ENCODE data around the gene KCNQ5.
"Not testable (repeated sequence)": the region's sequence is repeated elsewhere in the genome, so short reads cannot be mapped to it uniquely, and the experiment has no call there.

KCNQ5 gene

DNA sequence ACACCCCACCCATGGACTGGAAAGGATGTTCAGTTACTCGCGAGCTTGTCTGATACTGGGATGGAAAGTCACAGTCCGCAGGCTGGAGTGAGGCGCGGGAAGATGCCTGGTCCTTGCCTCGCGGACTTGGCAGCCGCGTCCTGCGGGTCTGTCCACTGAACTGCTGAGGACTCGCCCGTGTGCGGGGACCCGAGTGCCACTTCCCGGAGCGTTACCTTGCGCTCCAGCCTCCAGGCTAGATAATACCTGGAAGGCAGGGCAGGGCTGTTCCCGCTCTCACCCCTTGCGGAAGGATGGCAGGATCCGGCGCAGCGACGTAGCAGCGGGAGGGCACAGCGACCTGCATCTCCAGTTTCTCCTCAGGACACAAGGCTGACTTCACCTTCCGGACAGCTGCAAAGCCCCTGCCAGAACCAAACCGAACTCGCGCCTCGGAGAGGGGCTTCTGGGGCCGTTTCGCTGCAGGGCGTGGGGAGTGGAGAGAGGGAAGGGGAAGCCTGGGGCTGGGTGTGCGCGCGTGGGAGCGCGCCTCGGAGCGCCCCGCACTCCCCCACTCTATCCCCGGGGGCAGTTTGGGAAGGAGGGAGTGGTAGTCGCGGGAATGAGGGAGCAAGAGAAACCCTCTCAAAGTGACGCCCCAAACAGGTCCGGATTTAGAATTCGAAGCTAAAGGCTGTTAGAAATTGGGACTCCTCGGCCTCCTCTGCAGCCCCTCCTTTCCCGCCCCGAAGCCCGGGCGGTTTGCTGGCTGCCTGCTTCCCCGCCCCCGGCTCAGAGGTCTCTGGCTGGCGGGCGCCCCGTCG lies at the start of gene KCNQ5:
KCNQ5 (plus strand) TSS at position 774 of the 803 bp plus-strand sequence.
- Histone ChIP-seq H3K36me3 (ENCODE audit: insufficient read depth, low read length) (no peaks in the 10 kb centered on the region), H3K9ac (ENCODE audit: low read depth, low read length) (peak within 1 kb of the TSS; percentile 59), H3K9me3 (ENCODE audit: control insufficient read depth, insufficient read depth, low read length) (no peaks in the 10 kb centered on the region), H3K4me1 (ENCODE audit: insufficient read depth, low read length) (no peaks in the 10 kb centered on the region)

DNA sequence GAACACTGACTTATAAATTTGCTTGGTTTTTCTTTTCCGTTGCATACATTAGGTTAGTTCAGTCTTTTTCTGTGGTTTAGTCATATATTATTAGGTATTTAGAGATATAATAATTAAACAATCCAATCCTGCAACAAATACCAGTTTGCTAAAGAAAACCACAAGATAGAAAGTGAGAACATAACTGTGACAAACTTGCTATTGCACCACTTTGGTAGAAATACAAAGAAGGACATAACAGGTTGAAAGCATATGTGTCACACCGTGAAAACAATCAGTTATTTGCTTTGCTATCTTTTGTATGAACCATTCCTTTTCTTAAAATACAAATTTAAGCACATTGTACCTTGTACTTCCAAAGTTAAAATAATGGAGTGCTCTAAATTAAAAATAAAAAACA lies 42.0 kb upstream of the KCNQ5 start:
- Histone ChIP-seq H3K9me3 (ENCODE audit: control insufficient read depth, insufficient read depth, low read length) (no peaks in the 10 kb centered on the region), H3K36me3 (ENCODE audit: insufficient read depth, low read length) (no peaks in the 10 kb centered on the region), H3K9ac (ENCODE audit: low read depth, low read length) (no peak overlapping the region), H3K4me1 (ENCODE audit: insufficient read depth, low read length) (no peaks in the 10 kb centered on the region)

DNA sequence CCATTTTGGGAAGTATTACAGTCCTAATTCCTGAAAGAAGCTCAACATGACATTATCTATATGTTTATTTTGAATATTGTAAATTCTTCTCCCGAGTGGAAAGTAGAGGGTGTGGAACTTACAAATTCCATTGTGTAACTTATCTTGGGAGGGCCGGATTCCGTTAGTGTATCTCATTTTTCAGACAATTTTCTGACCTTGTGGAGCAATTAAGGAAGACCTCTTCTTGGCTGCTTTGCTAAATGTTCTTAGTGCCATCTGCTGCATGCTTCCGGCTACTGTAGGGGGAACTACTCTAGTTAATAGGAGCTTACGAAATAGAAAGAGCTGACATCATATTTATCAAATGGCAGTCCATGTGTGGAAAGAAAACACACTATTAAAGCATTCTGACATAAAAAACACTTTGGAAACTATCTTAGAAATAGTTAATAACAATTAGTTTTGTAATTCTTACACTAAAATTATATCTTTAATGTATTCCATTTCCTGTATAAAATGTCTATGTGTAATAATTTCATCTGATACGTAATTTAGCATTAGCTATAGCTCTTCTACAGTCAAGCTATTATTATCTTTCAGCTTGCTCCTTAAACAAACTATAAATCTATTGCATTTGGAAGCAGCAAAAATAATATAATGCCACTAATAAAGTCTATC lies 41.5 kb upstream of the KCNQ5 start:
- H3K4me1 ChIP-seq (ENCODE audit: insufficient read depth, low read length), result no peaks in the 10 kb centered on the region
- no peak overlapping the region for H3K9ac ChIP-seq (ENCODE audit: low read depth, low read length)

DNA sequence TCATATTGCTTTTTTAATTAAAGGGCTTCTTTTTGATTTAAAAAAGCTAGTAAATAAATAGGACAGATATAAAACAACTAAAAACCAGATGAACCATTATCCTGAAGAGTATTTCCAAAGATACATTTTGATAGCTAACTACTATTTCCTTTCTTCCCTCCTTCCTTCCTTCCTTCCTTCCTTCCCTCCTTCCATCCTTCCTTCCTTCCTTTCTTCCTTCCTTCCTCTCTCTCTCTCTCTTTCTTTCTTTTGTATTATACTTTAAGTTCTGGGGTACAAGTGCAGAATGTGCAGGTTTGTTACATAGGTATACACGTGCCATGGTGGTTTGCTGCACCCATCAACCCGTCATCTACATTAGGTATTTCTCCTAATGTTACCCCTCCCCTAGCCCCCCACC lies 40.9 kb upstream of the KCNQ5 start:
- H3K9me3 ChIP-seq (ENCODE audit: control insufficient read depth, insufficient read depth, low read length); H3K4me1 ChIP-seq (ENCODE audit: insufficient read depth, low read length); H3K9ac ChIP-seq (ENCODE audit: low read depth, low read length); H3K36me3 ChIP-seq (ENCODE audit: insufficient read depth, low read length): not testable (repeated sequence)

More for the DNA sequence above, 41.5 kb upstream of the KCNQ5 start:
- H3K36me3 ChIP-seq (ENCODE audit: insufficient read depth, low read length), result no peaks in the 10 kb centered on the region
- H3K9me3 ChIP-seq (ENCODE audit: control insufficient read depth, insufficient read depth, low read length), result no peaks in the 10 kb centered on the region

DNA sequence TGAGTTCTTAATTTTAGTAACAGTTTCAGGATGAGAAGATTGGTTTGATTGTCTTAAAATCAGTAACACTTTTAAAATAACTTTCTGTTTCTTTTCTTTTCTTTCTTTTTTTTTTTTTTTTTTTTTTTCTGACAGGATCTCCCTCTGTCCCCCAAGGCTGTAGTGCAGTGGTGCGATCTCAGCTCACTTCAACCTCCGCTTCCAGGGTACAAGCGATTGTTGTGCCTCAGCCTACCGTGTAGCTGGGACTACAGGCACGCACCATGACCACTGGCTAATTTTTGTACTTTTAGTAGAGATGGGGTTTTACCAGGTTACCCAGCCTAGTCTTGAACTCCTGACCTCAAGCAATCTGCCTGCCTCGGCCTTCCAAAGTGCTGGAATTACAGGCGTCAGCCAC lies 33.7 kb upstream of the KCNQ5 start:
- no peaks in the 10 kb centered on the region for H3K36me3 ChIP-seq (ENCODE audit: insufficient read depth, low read length)
- H3K9ac ChIP-seq (ENCODE audit: low read depth, low read length), result no peak overlapping the region
- H3K4me1 ChIP-seq (ENCODE audit: insufficient read depth, low read length), result no peaks in the 10 kb centered on the region
- H3K9me3 ChIP-seq (ENCODE audit: control insufficient read depth, insufficient read depth, low read length), result no peaks in the 10 kb centered on the region

DNA sequence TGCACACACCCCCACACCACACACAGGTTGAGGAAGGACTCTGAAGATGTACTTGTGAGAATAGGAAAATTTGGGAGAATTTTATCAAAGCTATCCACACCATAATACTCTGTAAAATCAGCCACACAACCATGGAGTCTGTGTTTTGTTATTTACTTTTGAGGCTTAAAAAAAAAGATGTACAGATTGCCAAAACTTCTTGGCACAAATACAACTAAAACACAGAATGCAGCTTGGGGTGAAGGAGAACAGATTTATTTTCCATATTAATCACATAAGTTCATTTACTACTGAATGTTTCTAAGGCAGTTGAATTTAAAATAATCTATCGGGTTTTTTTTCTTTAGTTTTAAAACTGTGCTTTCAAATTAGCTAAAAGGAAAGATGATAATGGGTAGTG lies 32.8 kb upstream of the KCNQ5 start:
- H3K4me1 ChIP-seq (ENCODE audit: insufficient read depth, low read length), result no peaks in the 10 kb centered on the region
- no peak overlapping the region for H3K9ac ChIP-seq (ENCODE audit: low read depth, low read length)
- no peaks in the 10 kb centered on the region for H3K9me3 ChIP-seq (ENCODE audit: control insufficient read depth, insufficient read depth, low read length)
- H3K36me3 ChIP-seq (ENCODE audit: insufficient read depth, low read length), result no peaks in the 10 kb centered on the region

DNA sequence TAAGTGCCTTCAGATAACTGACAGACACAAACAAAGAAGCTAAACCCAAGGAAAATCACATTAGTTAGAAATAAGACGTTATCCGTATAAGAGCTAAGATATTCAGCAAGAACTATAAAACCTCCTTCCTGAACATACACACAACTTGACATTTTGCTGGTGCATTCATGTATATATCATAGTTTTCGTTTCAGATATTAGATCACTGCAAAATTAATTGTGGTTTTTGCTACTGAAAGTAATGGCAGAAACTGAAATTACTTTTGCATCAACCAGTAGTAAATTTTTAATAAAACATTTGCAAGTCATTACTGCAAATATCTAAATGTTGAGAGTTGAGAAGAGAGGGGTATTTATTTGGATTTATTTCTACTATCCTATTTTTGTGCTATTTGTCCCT lies 26.1 kb upstream of the KCNQ5 start:
- Histone ChIP-seq H3K36me3 (ENCODE audit: insufficient read depth, low read length) (no peaks in the 10 kb centered on the region), H3K9me3 (ENCODE audit: control insufficient read depth, insufficient read depth, low read length) (no peaks in the 10 kb centered on the region), H3K4me1 (ENCODE audit: insufficient read depth, low read length) (no peaks in the 10 kb centered on the region), H3K9ac (ENCODE audit: low read depth, low read length) (no peak overlapping the region)

DNA sequence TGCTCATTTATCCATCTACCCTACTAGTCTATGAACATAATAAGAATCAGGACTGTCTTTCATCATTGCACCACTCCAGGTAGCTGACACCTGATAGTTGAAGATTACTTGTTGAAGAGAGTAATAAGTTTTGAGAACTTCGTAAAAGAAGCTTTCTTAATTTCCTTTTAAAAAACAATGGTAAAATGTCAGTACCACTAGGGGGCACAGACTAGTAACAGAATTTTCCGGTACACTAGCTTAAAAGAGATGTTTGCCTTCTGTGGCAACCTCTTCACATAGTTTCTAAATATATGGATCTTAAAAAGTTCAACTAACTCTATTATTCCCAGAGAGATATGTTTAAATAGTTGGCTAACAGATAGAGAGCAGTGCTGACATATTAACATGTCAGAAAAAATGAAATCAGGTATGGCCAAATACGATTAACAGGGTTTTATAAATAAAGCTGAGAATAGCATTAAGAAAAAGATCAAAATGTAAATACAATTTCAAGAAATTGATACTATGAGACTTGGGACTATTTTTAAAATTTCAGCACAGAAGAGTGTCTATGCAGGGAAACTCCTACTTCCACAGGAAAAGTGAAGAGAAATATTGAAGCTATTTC lies 5.4 kb upstream of the KCNQ5 start:
- H3K4me1 ChIP-seq (ENCODE audit: insufficient read depth, low read length), result no peaks in the 10 kb centered on the region
- no peaks in the 10 kb centered on the region for H3K9me3 ChIP-seq (ENCODE audit: control insufficient read depth, insufficient read depth, low read length)
- no peak overlapping the region for H3K9ac ChIP-seq (ENCODE audit: low read depth, low read length)
- H3K36me3 ChIP-seq (ENCODE audit: insufficient read depth, low read length), result no peaks in the 10 kb centered on the region

DNA sequence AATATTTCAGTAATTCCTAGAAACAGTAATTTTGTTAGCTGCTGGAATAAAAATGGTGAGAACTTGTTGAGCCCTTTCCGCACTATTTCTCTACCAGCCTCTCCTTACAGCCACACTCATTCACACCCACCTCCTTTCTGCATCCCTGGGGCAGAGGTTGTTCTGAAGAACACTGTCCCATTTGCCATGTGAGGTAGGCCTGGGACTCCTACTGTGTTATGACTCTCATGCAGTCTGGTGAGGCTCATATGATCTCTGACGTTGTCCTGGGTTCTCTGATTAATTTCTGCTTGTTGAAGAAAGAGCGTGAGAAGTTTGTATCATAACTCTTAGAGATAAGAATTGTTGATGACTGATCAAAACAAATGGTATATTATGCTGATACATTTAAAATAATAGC lies 4.1 kb upstream of the KCNQ5 start:
- H3K9ac ChIP-seq (ENCODE audit: low read depth, low read length), result no peak overlapping the region
- no peaks in the 10 kb centered on the region for H3K4me1 ChIP-seq (ENCODE audit: insufficient read depth, low read length)
- H3K36me3 ChIP-seq (ENCODE audit: insufficient read depth, low read length), result no peaks in the 10 kb centered on the region
- H3K9me3 ChIP-seq (ENCODE audit: control insufficient read depth, insufficient read depth, low read length), result no peaks in the 10 kb centered on the region

DNA sequence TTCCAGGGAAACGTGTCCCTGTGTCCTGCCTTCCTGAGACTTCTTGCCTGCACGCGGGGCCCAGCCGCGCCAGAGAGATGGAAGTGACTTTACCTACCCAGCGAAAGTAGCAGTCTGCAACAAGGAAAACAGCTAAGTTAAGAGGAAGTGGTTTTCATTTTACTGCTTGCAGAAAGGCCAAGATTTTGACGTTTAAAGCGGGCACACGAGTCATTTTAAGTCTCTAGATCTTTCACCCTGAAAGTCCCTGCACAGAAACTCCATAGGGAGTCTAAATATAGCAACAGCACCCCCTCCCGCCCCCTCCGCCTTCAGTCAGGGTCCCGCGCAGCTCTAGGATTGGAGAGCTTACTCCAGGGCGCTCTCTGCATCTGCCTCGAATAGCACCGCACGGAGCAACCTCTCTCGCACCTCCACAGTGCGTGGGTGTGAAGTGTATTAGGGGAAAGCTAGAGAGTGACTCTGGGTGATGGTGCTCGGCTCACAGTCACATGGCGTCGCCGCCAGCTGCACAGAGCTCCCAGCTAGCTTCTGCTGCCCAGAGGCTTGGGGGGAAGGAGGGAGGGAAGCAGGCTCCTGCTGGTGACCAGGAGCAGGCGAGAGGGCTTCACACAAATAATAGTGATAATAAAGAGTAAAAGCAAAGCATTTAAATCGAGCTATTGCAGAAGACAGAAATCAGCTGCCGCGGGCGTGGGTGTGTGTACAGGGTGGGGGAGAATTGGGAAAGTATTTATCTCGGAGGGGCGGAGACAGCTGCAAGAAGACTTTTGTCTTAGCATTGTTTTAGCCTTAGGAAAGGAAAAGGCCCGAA lies 1.8 kb upstream of the KCNQ5 start:
- H3K9ac ChIP-seq (ENCODE audit: low read depth, low read length), result peak overlapping the region; percentile 59; the same call in 1 of the 2 replicates

DNA sequence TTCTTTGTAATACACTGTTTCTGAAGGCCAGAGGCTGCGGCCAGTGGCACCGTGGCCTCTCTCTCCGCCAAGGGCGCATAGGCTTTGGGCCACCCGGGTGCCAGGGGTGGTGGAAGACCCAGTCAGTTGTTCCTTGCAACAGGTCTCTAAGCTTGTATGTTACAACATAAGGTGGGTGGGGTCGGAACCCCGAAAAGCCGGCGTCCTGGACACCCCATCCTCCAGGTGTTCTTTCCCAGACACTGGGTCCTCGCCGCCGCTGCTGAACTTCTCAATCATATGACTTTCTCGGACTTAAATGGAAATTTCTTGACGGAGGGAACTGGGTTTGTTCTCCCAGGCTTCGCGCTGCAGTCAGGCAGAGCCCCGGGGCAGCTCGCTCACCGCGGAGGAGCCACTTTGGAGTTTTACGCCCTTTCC lies 983 bp upstream of the KCNQ5 start:
- Histone ChIP-seq H3K9me3 (ENCODE audit: control insufficient read depth, insufficient read depth, low read length) (no peaks in the 10 kb centered on the region), H3K36me3 (ENCODE audit: insufficient read depth, low read length) (no peaks in the 10 kb centered on the region), H3K9ac (ENCODE audit: low read depth, low read length) (peak overlapping the region; percentile 59; the same call in 1 of the 2 replicates), H3K4me1 (ENCODE audit: insufficient read depth, low read length) (no peaks in the 10 kb centered on the region)

More for the DNA sequence above, 1.8 kb upstream of the KCNQ5 start:
- no peaks in the 10 kb centered on the region for H3K36me3 ChIP-seq (ENCODE audit: insufficient read depth, low read length)
- no peaks in the 10 kb centered on the region for H3K9me3 ChIP-seq (ENCODE audit: control insufficient read depth, insufficient read depth, low read length)
- H3K4me1 ChIP-seq (ENCODE audit: insufficient read depth, low read length), result no peaks in the 10 kb centered on the region

DNA sequence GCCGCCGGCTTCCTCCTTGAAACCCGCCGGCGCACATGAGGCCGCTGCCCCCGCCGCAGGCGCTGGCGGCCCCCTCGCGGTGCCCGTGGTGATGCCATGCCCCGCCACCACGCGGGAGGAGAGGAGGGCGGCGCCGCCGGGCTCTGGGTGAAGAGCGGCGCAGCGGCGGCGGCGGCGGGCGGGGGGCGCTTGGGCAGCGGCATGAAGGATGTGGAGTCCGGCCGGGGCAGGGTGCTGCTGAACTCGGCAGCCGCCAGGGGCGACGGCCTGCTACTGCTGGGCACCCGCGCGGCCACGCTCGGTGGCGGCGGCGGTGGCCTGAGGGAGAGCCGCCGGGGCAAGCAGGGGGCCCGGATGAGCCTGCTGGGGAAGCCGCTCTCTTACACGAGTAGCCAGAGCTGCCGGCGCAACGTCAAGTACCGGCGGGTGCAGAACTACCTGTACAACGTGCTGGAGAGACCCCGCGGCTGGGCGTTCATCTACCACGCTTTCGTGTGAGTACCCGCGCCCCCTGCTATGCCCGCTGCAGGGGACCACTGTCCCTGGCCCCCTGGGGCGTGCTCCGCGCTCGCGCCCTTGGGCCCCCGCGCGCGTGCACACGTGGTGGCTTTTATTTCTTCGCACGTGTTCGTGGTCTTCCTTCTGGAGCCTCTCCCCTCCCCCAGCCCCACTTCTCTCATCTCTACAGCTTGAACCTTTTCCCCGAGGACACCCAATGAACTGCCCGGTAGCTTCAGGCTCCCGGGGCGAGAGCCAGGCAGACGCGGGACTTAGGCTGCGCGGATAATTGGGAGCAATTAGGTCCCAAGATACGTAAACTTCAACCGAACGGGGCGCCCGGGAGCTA lies 453 bp downstream of the KCNQ5 start:
- no peaks in the 10 kb centered on the region for H3K9me3 ChIP-seq (ENCODE audit: control insufficient read depth, insufficient read depth, low read length)
- H3K36me3 ChIP-seq (ENCODE audit: insufficient read depth, low read length), result no peaks in the 10 kb centered on the region
- H3K4me1 ChIP-seq (ENCODE audit: insufficient read depth, low read length), result no peaks in the 10 kb centered on the region
- H3K9ac ChIP-seq (ENCODE audit: low read depth, low read length), result peak overlapping the region; percentile 59

DNA sequence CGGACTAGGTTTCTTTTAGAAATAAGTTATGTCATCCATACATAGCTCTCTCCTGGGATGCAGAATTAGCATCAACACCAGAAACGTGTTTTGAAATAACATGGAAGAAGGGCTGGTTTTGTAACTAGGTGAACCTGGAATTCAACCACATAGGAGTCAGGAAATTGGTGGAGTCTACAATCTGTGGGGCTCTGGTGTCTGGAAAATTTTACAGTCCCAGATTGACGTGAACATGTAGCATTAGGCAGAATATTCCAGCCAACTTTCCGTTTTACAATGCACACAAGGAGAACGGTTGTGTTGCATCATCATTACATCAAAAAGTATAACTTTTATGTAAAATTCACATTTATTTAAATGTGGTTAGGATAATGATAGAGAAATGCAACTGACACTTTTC lies 1.9 kb downstream of the KCNQ5 start:
- no peaks in the 10 kb centered on the region for H3K9me3 ChIP-seq (ENCODE audit: control insufficient read depth, insufficient read depth, low read length)
- no peak overlapping the region for H3K9ac ChIP-seq (ENCODE audit: low read depth, low read length)
- no peaks in the 10 kb centered on the region for H3K4me1 ChIP-seq (ENCODE audit: insufficient read depth, low read length)
- H3K36me3 ChIP-seq (ENCODE audit: insufficient read depth, low read length), result no peaks in the 10 kb centered on the region
